H9 (cell line): ENCODE results near the gene ECE2. TPM values are rescaled to one million over a fixed set of nuclear protein-coding genes. Genes with fewer than 3 reads are reported as not detected.

ENCODE experiments used
- DNase-seq: peaks from one replicate; pipeline ENCODE4 v3.0.0-alpha.2; 2017
- H2AFZ ChIP-seq: one replicate; pipeline ENCODE4 v1.6.1; 2013; ENCODE audit warnings: mild to moderate bottlenecking, low read length, control low read depth, moderate library complexity
- H2AK5ac ChIP-seq: 2 replicates; pipeline ENCODE4 v1.6.1; 2013; ENCODE audit warnings: low read length, control low read depth, mixed read lengths; ENCODE audit not compliant: insufficient read length
- H2BK120ac ChIP-seq: one replicate; pipeline ENCODE4 v1.6.1; 2013; ENCODE audit warnings: low read depth, mild to moderate bottlenecking, low read length, control low read depth, inconsistent platforms; ENCODE audit not compliant: poor library complexity, severe bottlenecking
- H2BK12ac ChIP-seq: 2 replicates; pipeline ENCODE4 v1.6.1; 2013; ENCODE audit warnings: low read length, control low read depth, mixed read lengths, low read depth; ENCODE audit not compliant: insufficient read length
- H2BK15ac ChIP-seq: 2 replicates; pipeline ENCODE4 v1.6.1; 2013; ENCODE audit warnings: low read depth, low read length, control low read depth
- H2BK20ac ChIP-seq: one replicate; pipeline ENCODE4 v1.6.1; 2013; ENCODE audit warnings: low read depth, mild to moderate bottlenecking, low read length, control low read depth, inconsistent platforms; ENCODE audit not compliant: poor library complexity, severe bottlenecking
- H2BK5ac ChIP-seq: 2 replicates; pipeline ENCODE4 v1.6.1; 2013; ENCODE audit warnings: low read length, control low read depth, mixed read lengths; ENCODE audit not compliant: insufficient read length
- H3K14ac ChIP-seq: 2 replicates; pipeline ENCODE4 v1.6.1; 2013; ENCODE audit warnings: low read length, control low read depth; ENCODE audit not compliant: insufficient read depth
- H3K18ac ChIP-seq: 2 replicates; pipeline ENCODE4 v1.6.1; 2013; ENCODE audit warnings: low read depth, mild to moderate bottlenecking, mixed read lengths, low read length, control low read depth; ENCODE audit not compliant: insufficient read length
- H3K23ac ChIP-seq: 2 replicates; pipeline ENCODE4 v1.6.1; 2013; ENCODE audit warnings: low read length, control low read depth, mixed read lengths, low read depth; ENCODE audit not compliant: insufficient read length
- H3K23me2 ChIP-seq: 2 replicates; pipeline ENCODE4 v1.6.1; 2013; ENCODE audit warnings: low read depth, mild to moderate bottlenecking, mixed read lengths, low read length, control low read depth; ENCODE audit not compliant: insufficient read length, poor library complexity, severe bottlenecking
- H3K27ac ChIP-seq: 2 replicates; pipeline ENCODE4 v1.5.1; 2013; ENCODE audit warnings: low read length, control low read depth, mixed read lengths, low read depth; ENCODE audit not compliant: insufficient read length
- H3K27me3 ChIP-seq: 2 replicates; pipeline ENCODE4 v1.6.1; 2013; ENCODE audit warnings: low read length, control low read depth, inconsistent platforms; ENCODE audit not compliant: insufficient read depth
- H3K4ac ChIP-seq: 2 replicates; pipeline ENCODE4 v1.6.1; 2013; ENCODE audit warnings: low read depth, mild to moderate bottlenecking, control low read depth, inconsistent platforms, low read length, moderate library complexity
- H3K4me1 ChIP-seq: 2 replicates; pipeline ENCODE4 v1.6.1; 2013; ENCODE audit warnings: low read length, control low read depth, inconsistent platforms; ENCODE audit not compliant: insufficient read depth
- H3K4me2 ChIP-seq: 2 replicates; pipeline ENCODE4 v1.6.1; 2013; ENCODE audit warnings: low read length, control low read depth, mixed read lengths; ENCODE audit not compliant: insufficient read length, insufficient read depth
- H3K56ac ChIP-seq: 2 replicates; pipeline ENCODE4 v1.6.1; 2013; ENCODE audit warnings: low read depth, mild to moderate bottlenecking, mixed read lengths, low read length, control low read depth; ENCODE audit not compliant: insufficient read length
- H3K79me1 ChIP-seq: 2 replicates; pipeline ENCODE4 v1.6.1; 2013; ENCODE audit warnings: low read depth, mild to moderate bottlenecking, moderate library complexity, low read length, control low read depth, inconsistent platforms; ENCODE audit not compliant: insufficient read depth, poor library complexity, severe bottlenecking
- H3K79me2 ChIP-seq: 2 replicates; pipeline ENCODE4 v1.6.1; 2013; ENCODE audit warnings: low read length, control low read depth, inconsistent platforms; ENCODE audit not compliant: insufficient read depth
- H3K9ac ChIP-seq: 2 replicates; pipeline ENCODE4 v1.6.1; 2013; ENCODE audit warnings: low read length, control low read depth, mixed read lengths; ENCODE audit not compliant: insufficient read length; ENCODE audit errors: extremely low read depth
- H3K9me3 ChIP-seq: one replicate; pipeline ENCODE4 v1.6.1; 2013; ENCODE audit warnings: low read depth, low read length, inconsistent platforms; ENCODE audit not compliant: control insufficient read depth
- H3T11ph ChIP-seq: one replicate; pipeline ENCODE4 v1.6.1; 2013; ENCODE audit warnings: mild to moderate bottlenecking, low read length, control low read depth, inconsistent platforms
- H4K20me1 ChIP-seq: one replicate; pipeline ENCODE4 v1.6.1; 2013; ENCODE audit not compliant: control insufficient read depth, insufficient read length, insufficient read depth
- H4K5ac ChIP-seq: 2 replicates; pipeline ENCODE4 v1.6.1; 2013; ENCODE audit warnings: low read depth, mild to moderate bottlenecking, mixed read lengths, low read length, control low read depth; ENCODE audit not compliant: insufficient read length
- H4K8ac ChIP-seq: replicated peaks from 2 replicates; pipeline ENCODE4 v1.6.1; 2013; ENCODE audit warnings: low read length, control low read depth, mixed read lengths, low read depth; ENCODE audit not compliant: insufficient read length
- H4K91ac ChIP-seq: 2 replicates; pipeline ENCODE4 v1.6.1; 2013; ENCODE audit warnings: low read depth, mild to moderate bottlenecking, moderate library complexity, mixed read lengths, low read length, control low read depth; ENCODE audit not compliant: insufficient read length
- H3K27ac Mint-ChIP-seq, 3 experiments: 2 replicates in 2 of 3; 3 replicates in 1 of 3; pipeline ENCODE4 v1.8.0; 2020 to 2021; ENCODE audit warnings: mixed read lengths in 3 of 3, mild to moderate bottlenecking in 1 of 3, moderate library complexity in 1 of 3
- H3K27me3 Mint-ChIP-seq: 2 replicates; pipeline ENCODE4 v1.8.0; 2021; ENCODE audit warnings: low read depth, mild to moderate bottlenecking, moderate library complexity, mixed read lengths
- H3K36me3 Mint-ChIP-seq, 3 experiments: 2 replicates in 2 of 3; 3 replicates in 1 of 3; pipeline ENCODE4 v1.8.0; 2020 to 2021; ENCODE audit warnings: low read depth in 3 of 3, mixed read lengths in 3 of 3; ENCODE audit not compliant: insufficient read depth in 1 of 3
- H3K4me1 Mint-ChIP-seq, 2 experiments: 2 replicates each; pipeline ENCODE4 v1.8.0; 2020; ENCODE audit warnings: mixed read lengths in 2 of 2
- H3K4me3 Mint-ChIP-seq, 2 experiments: 2 replicates in 1 of 2; 3 replicates in 1 of 2; pipeline ENCODE4 v1.8.0; 2020 to 2021; ENCODE audit warnings: mild to moderate bottlenecking in 2 of 2, mixed read lengths in 2 of 2, moderate library complexity in 1 of 2
- H3K9me3 Mint-ChIP-seq, 2 experiments: 2 replicates in 1 of 2; 3 replicates in 1 of 2; pipeline ENCODE4 v1.8.0; 2020; ENCODE audit warnings: mild to moderate bottlenecking in 2 of 2, mixed read lengths in 2 of 2, moderate library complexity in 1 of 2
- CTCF ChIP-seq: fragments of 200-600 bp; sonication (generic); conservative IDR thresholded peaks from 3 replicates; pipeline ENCODE4 v1.8.0; 2021; ENCODE audit warnings: antibody characterized with exemption, mild to moderate bottlenecking
- WGBS: extraction: QIAGEN DNeasy Blood & Tissue Kit; methylation state at CpG from one replicate; pipeline ENCODE4 v1.1.7; 2013; ENCODE audit warnings: missing lambda C conversion rate, low lambda C conversion rate, mixed read lengths; ENCODE audit not compliant: insufficient read length; ENCODE audit errors: extremely low coverage; 5-methylcytosine and 5-hydroxymethylcytosine counted together
- total RNA-seq: library from RNA; stranded (reverse); gene quantifications from 2 replicates; pipeline ENCODE4 v1.2.1, GENCODE V29; 2021

Gene ECE2
- total RNA-seq, 1 experiment from 2014 or later, result not detected

GRCh38 chr3:184230081-184230602, 45.7 kb upstream of the ECE2 start:
- Mint-ChIP-seq H3K27me3 (peaks cover 71% of the 10 kb centered on the region), H3K4me1 (peaks cover 2 to 6% of the 10 kb centered on the region in 2 experiments), H3K4me3 (peak overlapping the region; percentile 23 to 65; a peak in 3 of 5 replicates), H3K27ac (no peak overlapping the region), H3K9me3 (no peaks in the 10 kb centered on the region), H3K36me3 (no peaks in the 10 kb centered on the region)
- Histone ChIP-seq H3K4ac (no peak overlapping the region), H3K56ac (no peak overlapping the region), H2BK12ac (no peak overlapping the region), H2AK5ac (no peak overlapping the region), H3K79me2 (no peaks in the 10 kb centered on the region), H3K27me3 (peaks cover 37% of the 10 kb centered on the region), H3K27ac (no peak overlapping the region), H2BK5ac (no peak overlapping the region), H4K20me1 (no peaks in the 10 kb centered on the region), H4K5ac (no peak overlapping the region), H3K9me3 (no peaks in the 10 kb centered on the region), H3K4me1 (no peaks in the 10 kb centered on the region), H3K9ac (no peak overlapping the region), H3K4me2 (peak overlapping the region; percentile 65), H3K79me1 (no peaks in the 10 kb centered on the region), H2BK20ac (no peak overlapping the region), H2BK120ac (no peak overlapping the region), H3K23ac (no peak overlapping the region), H2AFZ (no peak overlapping the region), H4K8ac (no peak overlapping the region), H3K18ac (no peak overlapping the region), H3K23me2 (peaks cover 15% of the 10 kb centered on the region), H3K14ac (no peak overlapping the region), H2BK15ac (no peak overlapping the region), H3T11ph (no peak overlapping the region), H4K91ac (no peak overlapping the region)
- TF ChIP-seq CTCF, result no peak
- no CpG with 5 or more reads among the region's 61 CpGs for WGBS
- no peak for DNase-seq
